DOHH2 (cell line): ENCODE measurements around the gene DNM1L.

Experiments used
- H3F3A ChIP-seq: fragments of 200-600 bp; sonication (generic), shearing (Covaris generic); 2 replicates; pipeline ENCODE4 v1.6.0; 2016; ENCODE audit warnings: antibody characterized with exemption, mild to moderate bottlenecking; ENCODE audit not compliant: control insufficient read depth, insufficient read depth
- H3K27ac ChIP-seq: fragments of 200-600 bp; sonication (generic); 2 replicates; pipeline ENCODE4 v1.5.1; 2014; ENCODE audit warnings: low read depth, mild to moderate bottlenecking, low read length, moderate library complexity
- H3K27me3 ChIP-seq: fragments of 200-600 bp; sonication (generic); 2 replicates; pipeline ENCODE4 v1.6.1; 2014; ENCODE audit warnings: mild to moderate bottlenecking, low read length, mixed read lengths; ENCODE audit not compliant: control insufficient read depth
- H3K36me3 ChIP-seq: fragments of 200-600 bp; sonication (generic); 2 replicates; pipeline ENCODE4 v1.6.1; 2014; ENCODE audit warnings: mild to moderate bottlenecking, low read length, moderate library complexity, mixed read lengths; ENCODE audit not compliant: control insufficient read depth
- H3K4me1 ChIP-seq: fragments of 200-600 bp; sonication (generic); 2 replicates; pipeline ENCODE4 v1.6.1; 2014; ENCODE audit warnings: mild to moderate bottlenecking, low read length, mixed read lengths; ENCODE audit not compliant: control insufficient read depth
- H3K4me2 ChIP-seq: fragments of 200-600 bp; sonication (generic); 2 replicates; pipeline ENCODE4 v1.6.0; 2014; ENCODE audit warnings: mild to moderate bottlenecking, low read length, moderate library complexity
- H3K4me3 ChIP-seq: fragments of 200-600 bp; sonication (generic); 2 replicates; pipeline ENCODE4 v1.5.1; 2014; ENCODE audit warnings: mild to moderate bottlenecking, low read length, mixed read lengths
- H3K79me2 ChIP-seq: fragments of 200-600 bp; sonication (generic); 2 replicates; pipeline ENCODE4 v1.6.1; 2014; ENCODE audit warnings: mild to moderate bottlenecking, low read length, mixed read lengths; ENCODE audit not compliant: control insufficient read depth
- H3K9me2 ChIP-seq: fragments of 200-600 bp; sonication (generic); replicated peaks from 2 replicates; pipeline ENCODE4 v1.6.1; 2014; ENCODE audit warnings: mild to moderate bottlenecking, low read length, mixed read lengths; ENCODE audit not compliant: control insufficient read depth
- H3K9me3 ChIP-seq: fragments of 200-600 bp; sonication (generic); 2 replicates; pipeline ENCODE4 v1.6.1; 2014; ENCODE audit warnings: antibody characterized with exemption, low read length, mixed read lengths; ENCODE audit not compliant: control insufficient read depth, insufficient read depth
- H4K20me1 ChIP-seq: fragments of 200-600 bp; sonication (generic); 2 replicates; pipeline ENCODE4 v1.6.0; 2014; ENCODE audit warnings: low read depth, mild to moderate bottlenecking, antibody characterized with exemption, low read length, moderate library complexity; ENCODE audit not compliant: control insufficient read depth, insufficient read depth
- TF ChIP-seq, protein P1 (sequence below): fragments of 200-600 bp; sonication (generic); IDR thresholded peaks from one replicate; pipeline ENCODE4 v1.5.1; 2014; ENCODE audit warnings: antibody characterized with exemption, mild to moderate bottlenecking, low read depth, low read length; ENCODE audit not compliant: poor library complexity, severe bottlenecking

DNM1L gene

GRCh38 chr12:32794281-32794680 lies 115.2 kb downstream of the DNM1L start:
- no peak overlapping the region for H3K27ac ChIP-seq
- no peak overlapping the region for H3K4me2 ChIP-seq
- H3K4me3 ChIP-seq: no peak overlapping the region

More at GRCh38 chr12:32794281-32794680, 115.2 kb downstream of the DNM1L start:
- Histone ChIP-seq H3K27me3 (0 out of 2 replicates have a peak, but pooled peaks cover 5% of the 10 kb centered on the region), H3F3A (no peaks in the 10 kb centered on the region), H3K4me1 (no peaks in the 10 kb centered on the region), H3K9me2 (no peaks in the 10 kb centered on the region), H4K20me1 (no peaks in the 10 kb centered on the region), H3K36me3 (no peaks in the 10 kb centered on the region), H3K9me3 (no peaks in the 10 kb centered on the region), H3K79me2 (no peaks in the 10 kb centered on the region)
- TF ChIP-seq, protein P1, sequence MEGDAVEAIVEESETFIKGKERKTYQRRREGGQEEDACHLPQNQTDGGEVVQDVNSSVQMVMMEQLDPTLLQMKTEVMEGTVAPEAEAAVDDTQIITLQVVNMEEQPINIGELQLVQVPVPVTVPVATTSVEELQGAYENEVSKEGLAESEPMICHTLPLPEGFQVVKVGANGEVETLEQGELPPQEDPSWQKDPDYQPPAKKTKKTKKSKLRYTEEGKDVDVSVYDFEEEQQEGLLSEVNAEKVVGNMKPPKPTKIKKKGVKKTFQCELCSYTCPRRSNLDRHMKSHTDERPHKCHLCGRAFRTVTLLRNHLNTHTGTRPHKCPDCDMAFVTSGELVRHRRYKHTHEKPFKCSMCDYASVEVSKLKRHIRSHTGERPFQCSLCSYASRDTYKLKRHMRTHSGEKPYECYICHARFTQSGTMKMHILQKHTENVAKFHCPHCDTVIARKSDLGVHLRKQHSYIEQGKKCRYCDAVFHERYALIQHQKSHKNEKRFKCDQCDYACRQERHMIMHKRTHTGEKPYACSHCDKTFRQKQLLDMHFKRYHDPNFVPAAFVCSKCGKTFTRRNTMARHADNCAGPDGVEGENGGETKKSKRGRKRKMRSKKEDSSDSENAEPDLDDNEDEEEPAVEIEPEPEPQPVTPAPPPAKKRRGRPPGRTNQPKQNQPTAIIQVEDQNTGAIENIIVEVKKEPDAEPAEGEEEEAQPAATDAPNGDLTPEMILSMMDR: no peak
